Parietal lobe (tissue), 2 donors: ENCODE results near the gene PGM2L1. TPM values are rescaled to one million over a fixed set of nuclear protein-coding genes. Genes with fewer than 3 reads are reported as not detected.

Experiments
- small RNA-seq: library from RNA; depleted of rRNA; stranded (forward); fragments of <200 nt; gene quantifications from one replicate; pipeline ENCODE3, GENCODE V24; 2014; ENCODE audit warnings: low replicate concordance
- total RNA-seq: library from RNA; depleted of rRNA; stranded (reverse); fragments of >200 nt; gene quantifications from one replicate; pipeline ENCODE4 v1.2.3, GENCODE V29; 2014

PGM2L1 gene
- total RNA-seq, result 133 TPM

DNA sequence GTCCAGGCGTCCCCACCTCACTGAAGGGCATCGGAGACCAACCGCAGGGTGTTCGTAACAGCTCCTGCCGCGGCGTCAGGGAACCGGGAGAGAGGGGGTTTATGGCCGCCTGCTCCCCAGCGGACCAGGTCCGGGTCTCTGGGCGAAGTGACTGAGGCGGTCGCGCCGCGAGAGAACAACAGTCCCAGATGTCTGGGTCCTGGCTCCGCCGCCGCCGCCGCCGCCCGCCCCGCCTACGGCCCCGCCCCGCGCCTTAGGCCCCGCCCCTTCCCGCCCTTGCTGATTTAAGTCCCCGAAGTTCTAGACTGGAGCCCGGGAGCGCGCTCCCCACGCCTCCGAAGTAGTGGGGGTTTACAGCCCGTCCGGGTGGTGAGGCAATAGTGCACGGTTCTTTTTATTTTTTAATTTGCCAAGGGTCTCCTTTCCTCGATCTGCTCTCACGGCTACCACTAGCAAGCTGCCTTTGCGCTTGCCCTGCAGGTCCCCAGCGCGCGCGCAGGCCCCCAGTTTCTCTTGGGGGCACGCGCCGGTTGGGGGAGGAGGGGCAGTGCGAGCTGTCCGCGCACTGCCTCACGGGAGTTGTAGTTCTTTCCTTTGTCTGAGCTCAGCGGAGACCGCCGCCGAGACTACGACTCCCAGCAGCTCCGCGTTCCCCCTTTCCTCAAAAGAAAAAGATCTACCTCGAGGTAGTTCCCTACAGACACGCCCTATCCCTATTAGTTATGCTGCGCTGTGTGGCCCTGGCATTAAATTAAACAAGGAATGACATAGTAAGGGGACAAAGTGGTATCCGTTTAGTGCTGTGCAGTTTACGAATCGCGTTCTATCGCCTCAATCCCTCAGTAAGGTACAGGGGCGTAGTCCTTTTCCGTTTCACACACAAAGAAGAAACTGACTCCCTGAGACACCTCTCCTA, at the start of gene PGM2L1:
Gene PGM2L1 (minus strand): TSS at position 190 of the 916 bp plus-strand sequence. CDS start 272 bp downstream, outside the sequence.

GRCh38 chr11:74311352-74311926, 86.8 kb downstream of the PGM2L1 start, which contains the start of gene P4HA3:
Gene P4HA3, minus strand, starts transcription at chr11:74311640. Its CDS starts 29 bp downstream, at chr11:74311611.

Small RNA genes lying within 50 kb of the gene (small RNA-seq; reads per million reads assigned to genes)
- 0.18 reads per million for gene MIR548AL

Other genes starting within 250 kb of the PGM2L1 start
- 52.6 TPM for gene C2CD3, start 227.4 kb downstream of the PGM2L1 start, total RNA-seq
- gene PPME1, start 227.1 kb downstream of the PGM2L1 start, total RNA-seq, result 61.0 TPM
- gene P4HA3, start 86.8 kb downstream of the PGM2L1 start, total RNA-seq, result not detected
- gene KCNE3, start 69.1 kb upstream of the PGM2L1 start, total RNA-seq, result 0.94 TPM
- gene LIPT2, start 95.3 kb upstream of the PGM2L1 start, total RNA-seq, result 1.6 TPM
- gene POLD3, start 194.1 kb upstream of the PGM2L1 start, total RNA-seq, result 27.9 TPM